Natural killer cell (primary cell): ENCODE data around the gene ADGRB3. TPM values are rescaled to one million over a fixed set of nuclear protein-coding genes. Genes with fewer than 3 reads are reported as not detected.

Source experiments
- ATAC-seq, 3 donors: fragments of 150-1000 bp in 2 of 3; fragments of 200-7000 bp in 1 of 3; cut with Tn5 transposase; 1 replicate in 1 of 3; 2 replicates in 2 of 3; pipeline ENCODE4 v1.10.0; 2021; ENCODE audit warnings: mild to moderate bottlenecking in 2 of 3, moderate library complexity in 2 of 3
- DNase-seq, 2 donors: peaks; one replicate each; pipeline versions ENCODE4 v3.0.0 to v3.0.0-alpha.2; 2013 to 2021; ENCODE audit warnings: mixed read lengths in 1 of 2
- H3K27ac ChIP-seq: one replicate; pipeline ENCODE4 v1.5.1; 2013; ENCODE audit warnings: mild to moderate bottlenecking, low read length
- H3K27me3 ChIP-seq: one replicate; pipeline ENCODE4 v1.6.1; 2013; ENCODE audit warnings: low read length; ENCODE audit not compliant: control insufficient read depth, insufficient read depth
- H3K36me3 ChIP-seq: one replicate; pipeline ENCODE4 v1.6.1; 2013; ENCODE audit warnings: low read length; ENCODE audit not compliant: control insufficient read depth, insufficient read depth
- H3K4me1 ChIP-seq: one replicate; pipeline ENCODE4 v1.6.1; 2013; ENCODE audit warnings: low read length; ENCODE audit not compliant: control insufficient read depth, insufficient read depth
- H3K4me3 ChIP-seq: one replicate; pipeline ENCODE4 v1.5.1; 2013; ENCODE audit warnings: low read length
- H3K9me3 ChIP-seq: one replicate; pipeline ENCODE4 v1.6.1; 2013; ENCODE audit warnings: low read length; ENCODE audit not compliant: control insufficient read depth, insufficient read depth
- H3K27ac Mint-ChIP-seq, 2 donors: one replicate each; pipeline ENCODE4 v1.8.0; 2022; ENCODE audit warnings: mild to moderate bottlenecking in 2 of 2, mixed read lengths in 2 of 2, moderate library complexity in 1 of 2
- H3K27me3 Mint-ChIP-seq, 2 donors: one replicate each; pipeline ENCODE4 v1.8.0; 2022; ENCODE audit warnings: low read depth in 2 of 2, mixed read lengths in 2 of 2
- H3K36me3 Mint-ChIP-seq: one replicate; pipeline ENCODE4 v1.8.0; 2022; ENCODE audit warnings: mixed read lengths
- H3K4me1 Mint-ChIP-seq, 2 donors: one replicate each; pipeline ENCODE4 v1.8.0; 2022; ENCODE audit warnings: mixed read lengths in 2 of 2
- H3K4me3 Mint-ChIP-seq: one replicate; pipeline ENCODE4 v1.8.0; 2022; ENCODE audit warnings: mild to moderate bottlenecking, moderate library complexity, mixed read lengths
- H3K9me3 Mint-ChIP-seq, 2 donors: one replicate each; pipeline ENCODE4 v1.8.0; 2022; ENCODE audit warnings: mixed read lengths in 2 of 2
- CTCF ChIP-seq: fragments of 200-600 bp; IDR thresholded peaks from one replicate; pipeline ENCODE4 v1.8.0; 2022; ENCODE audit warnings: antibody characterized with exemption
- WGBS: methylation state at CpG from one replicate; pipeline ENCODE4 v1.1.7; 2013; ENCODE audit warnings: missing lambda C conversion rate; ENCODE audit not compliant: insufficient coverage; 5-methylcytosine and 5-hydroxymethylcytosine counted together
- intact Hi-C: fragments of 100-400 bp; cut with micrococcal nuclease; formaldehyde crosslinking; loops from one replicate; pipeline ENCODE4 v1.14.2; 2022
- total RNA-seq, 4 donors: library from RNA; stranded (reverse); fragments of 120-200 nt in 1 of 4; gene quantifications; one replicate each; pipeline versions ENCODE4 v1.2.3 to v1.2.4, GENCODE V29; 2013 to 2022

ADGRB3 gene
- total RNA-seq, 3 donors from 2014 or later (not counting 1 experiment from before 2014, with no cell fraction given) = not detected

GRCh38 chr6:69314531-69314930 lies 679.4 kb downstream of the ADGRB3 start:
- ATAC-seq = no peak
- Mint-ChIP-seq H3K36me3 (no peaks in the 10 kb centered on the region), H3K9me3 (peaks cover 7 to 13% of the 10 kb centered on the region in 2 donors)

DNA sequence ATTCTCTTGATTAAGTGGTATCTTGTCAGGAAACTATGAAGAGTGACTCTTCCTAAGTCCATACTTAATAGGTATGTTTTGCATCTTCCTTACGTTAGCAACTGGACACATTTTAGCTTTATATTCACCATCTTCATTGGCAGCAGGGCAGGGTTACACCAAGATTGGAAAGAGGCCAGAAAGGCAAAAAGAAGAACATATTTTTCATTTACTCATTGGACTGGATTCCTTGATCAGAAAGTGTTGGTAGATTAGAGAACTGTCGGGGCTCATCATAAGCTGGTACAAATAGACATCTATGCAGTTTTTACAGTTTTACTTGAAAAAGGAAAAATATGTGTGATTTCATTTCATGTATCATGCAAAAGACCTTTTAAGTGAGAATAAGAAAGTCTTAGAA lies 696.8 kb downstream of the ADGRB3 start:
- Histone ChIP-seq H3K4me3 (no peak overlapping the region), H3K4me1 (no peaks in the 10 kb centered on the region), H3K27ac (no peak overlapping the region), H3K9me3 (no peaks in the 10 kb centered on the region), H3K27me3 (no peaks in the 10 kb centered on the region), H3K36me3 (no peaks in the 10 kb centered on the region)
- no peaks in the 10 kb centered on the region for H3K27me3 Mint-ChIP-seq
- ATAC-seq (no peak), DNase-seq (no peak)
- no peaks in the 10 kb centered on the region for H3K36me3 Mint-ChIP-seq
- H3K9me3 Mint-ChIP-seq = peaks cover 0 to 6% of the 10 kb centered on the region in 2 donors
- intact Hi-C loops = no loop called here
- H3K4me3 Mint-ChIP-seq = no peak overlapping the region
- TF ChIP-seq CTCF = no peak
- no peak overlapping the region for H3K27ac Mint-ChIP-seq
- no peaks in the 10 kb centered on the region for H3K4me1 Mint-ChIP-seq
- WGBS = 83% methylated on average over 2 of the region's 2 CpGs

More at GRCh38 chr6:69314531-69314930, 679.4 kb downstream of the ADGRB3 start:
- H3K27ac Mint-ChIP-seq = no peak overlapping the region
- no peaks in the 10 kb centered on the region for H3K27me3 ChIP-seq
- no peaks in the 10 kb centered on the region for H3K27me3 Mint-ChIP-seq
- no peak for DNase-seq
- no peaks in the 10 kb centered on the region for H3K36me3 ChIP-seq
- TF ChIP-seq CTCF = no peak
- no peak overlapping the region for H3K4me3 Mint-ChIP-seq
- no peaks in the 10 kb centered on the region for H3K4me1 ChIP-seq
- no peaks in the 10 kb centered on the region for H3K4me1 Mint-ChIP-seq
- no peaks in the 10 kb centered on the region for H3K9me3 ChIP-seq
- no peak overlapping the region for H3K27ac ChIP-seq
- intact Hi-C loops = no loop called here
- H3K4me3 ChIP-seq = no peak overlapping the region

DNA sequence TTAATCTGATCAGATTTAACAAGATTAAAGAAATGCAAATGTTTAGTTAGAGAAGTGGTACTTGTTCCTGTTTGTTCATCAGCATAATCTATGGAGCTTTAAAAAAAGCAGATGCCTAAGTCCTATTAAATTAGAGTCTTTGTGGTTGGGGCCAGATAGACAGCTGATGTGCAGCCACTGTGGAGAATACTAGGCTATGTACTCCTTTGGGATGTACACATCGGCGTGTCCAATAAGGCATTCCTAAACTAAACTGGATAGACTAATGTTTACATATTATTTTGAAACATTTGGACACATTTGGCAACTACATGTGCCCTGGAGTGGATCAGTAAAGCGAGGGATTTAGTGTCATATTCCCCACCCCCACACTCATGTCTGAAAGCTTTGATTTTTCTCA lies 702.2 kb downstream of the ADGRB3 start:
- 75% methylated on average over 1 of the region's 3 CpGs for WGBS
- Mint-ChIP-seq H3K4me3 (no peak overlapping the region), H3K27me3 (no peaks in the 10 kb centered on the region), H3K27ac (no peak overlapping the region), H3K9me3 (peaks cover 0 to 8% of the 10 kb centered on the region in 2 donors), H3K36me3 (no peaks in the 10 kb centered on the region), H3K4me1 (no peaks in the 10 kb centered on the region)
- no peaks in the 10 kb centered on the region for H3K9me3 ChIP-seq
- no peaks in the 10 kb centered on the region for H3K27me3 ChIP-seq
- no peaks in the 10 kb centered on the region for H3K4me1 ChIP-seq
- no peak overlapping the region for H3K27ac ChIP-seq
- DNase-seq (no peak), ATAC-seq (no peak)
- no peak overlapping the region for H3K4me3 ChIP-seq
- TF ChIP-seq CTCF = no peak
- intact Hi-C loops = no loop called here
- H3K36me3 ChIP-seq = no peaks in the 10 kb centered on the region

DNA sequence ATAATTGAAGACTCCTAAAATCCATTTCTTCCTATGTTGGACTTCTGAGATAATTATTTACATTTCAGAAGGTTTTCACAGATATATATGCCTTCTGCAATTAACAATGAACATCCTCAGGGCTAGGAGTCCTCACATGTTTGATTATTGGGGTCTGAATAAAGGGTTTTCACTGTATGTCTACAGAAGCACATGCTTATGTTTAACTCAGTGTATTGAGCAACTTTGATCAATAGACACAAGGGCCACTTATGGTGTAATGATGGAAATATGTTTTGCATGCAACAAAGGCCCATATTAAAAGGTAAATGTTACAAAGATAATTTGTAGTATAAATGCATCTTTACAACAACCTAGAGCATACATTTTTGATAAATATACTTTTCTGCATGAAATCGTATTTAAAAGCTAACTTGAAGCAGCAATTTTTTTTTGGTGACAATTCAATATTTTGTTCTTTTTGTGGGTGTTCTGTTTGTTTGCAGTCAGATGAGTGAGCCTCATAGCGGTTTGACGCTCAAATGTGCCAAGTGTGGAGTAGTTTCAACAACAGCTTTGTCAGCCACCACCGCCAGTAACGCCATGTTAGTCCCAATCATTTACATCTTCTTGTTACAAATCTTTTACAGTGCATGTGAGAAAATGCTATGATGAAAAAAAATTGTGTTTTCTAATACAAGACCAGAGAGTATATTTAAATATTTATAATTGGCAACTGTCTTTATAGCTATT lies 703.5 kb downstream of the ADGRB3 start:
- H3K27ac Mint-ChIP-seq = no peak overlapping the region
- Histone ChIP-seq H3K4me3 (no peak overlapping the region), H3K4me1 (no peaks in the 10 kb centered on the region), H3K27ac (no peak overlapping the region), H3K9me3 (no peaks in the 10 kb centered on the region), H3K27me3 (no peaks in the 10 kb centered on the region), H3K36me3 (no peaks in the 10 kb centered on the region)
- no peaks in the 10 kb centered on the region for H3K36me3 Mint-ChIP-seq
- ATAC-seq (no peak), DNase-seq (no peak)
- 94% methylated on average over 2 of the region's 5 CpGs for WGBS
- no peaks in the 10 kb centered on the region for H3K27me3 Mint-ChIP-seq
- H3K4me3 Mint-ChIP-seq = no peak overlapping the region
- intact Hi-C loops = no loop called here
- no peak for TF ChIP-seq CTCF
- peaks cover 0 to 5% of the 10 kb centered on the region in 2 donors for H3K9me3 Mint-ChIP-seq
- no peaks in the 10 kb centered on the region for H3K4me1 Mint-ChIP-seq
